Heart left ventricle (tissue), 16 donors: ENCODE data around the gene ATL2. TPM values are rescaled to one million over a fixed set of nuclear protein-coding genes. Genes with fewer than 3 reads are reported as not detected.

Experiments used
- ATAC-seq, 4 donors: fragments of 200-7000 bp; cut with Tn5 transposase; one replicate each; pipeline ENCODE4 v1.9.1; 2020 to 2022; ENCODE audit warnings: moderate library complexity in 4 of 4, mild to moderate bottlenecking in 3 of 4, moderate number of reproducible peaks in 1 of 4
- DNase-seq, 5 donors: peaks; one replicate each; pipeline ENCODE4 v3.0.0-alpha.2; 2020
- H3K27ac ChIP-seq, 12 donors: fragments of 200-600 bp; sonication (generic) in 4 of 12; one replicate each; pipeline versions ENCODE4 v1.5.0 to v1.8.0; 2016 to 2022; ENCODE audit warnings: mild to moderate bottlenecking in 2 of 12
- H3K27me3 ChIP-seq, 9 donors: fragments of 200-600 bp; sonication (generic) in 2 of 9; one replicate each; pipeline versions ENCODE4 v1.5.1 to v1.8.0; 2016 to 2022; ENCODE audit warnings: mild to moderate bottlenecking in 3 of 9
- H3K36me3 ChIP-seq, 9 donors: fragments of 200-600 bp; sonication (generic) in 2 of 9; one replicate each; pipeline versions ENCODE4 v1.5.0 to v1.8.0; 2018 to 2022; ENCODE audit warnings: mild to moderate bottlenecking in 2 of 9
- H3K4me1 ChIP-seq, 12 donors: fragments of 200-600 bp; sonication (generic) in 4 of 12; one replicate each; pipeline versions ENCODE4 v1.5.0 to v1.8.0; 2016 to 2022; ENCODE audit warnings: mild to moderate bottlenecking in 3 of 12
- H3K4me3 ChIP-seq, 12 donors: fragments of 200-600 bp; sonication (generic) in 4 of 12; one replicate each; pipeline versions ENCODE4 v1.5.0 to v1.8.0; 2017 to 2022; ENCODE audit warnings: mild to moderate bottlenecking in 9 of 12, moderate library complexity in 4 of 12
- H3K9me3 ChIP-seq, 12 donors: fragments of 200-600 bp; sonication (generic) in 4 of 12; one replicate each; pipeline versions ENCODE4 v1.5.0 to v1.8.0; 2016 to 2022; ENCODE audit warnings: mild to moderate bottlenecking in 1 of 12
- POLR2A ChIP-seq, 2 donors: fragments of 450-650 bp; IDR thresholded peaks; one replicate each; pipeline ENCODE4 v1.6.1; 2017; ENCODE audit warnings: antibody characterized with exemption in 2 of 2, mild to moderate bottlenecking in 2 of 2, moderate library complexity in 2 of 2
- WGBS, 4 donors: extraction: QIAGEN DNeasy Blood & Tissue Kit in 2 of 4; methylation state at CpG; one replicate each; pipeline versions ENCODE4 v1.1.5 to v1.1.7; 2013 to 2018; 5-methylcytosine and 5-hydroxymethylcytosine counted together
- intact Hi-C, 10 donors: fragments of 100-400 bp; cut with DNase I; formaldehyde crosslinking; loops; one replicate each; pipeline versions ENCODE4 v1.11.1 to v1.14.2; 2022
- polyA plus RNA-seq, 2 donors: library from polyadenylated mRNA; stranded (reverse); fragments of 200-250 nt; gene quantifications; one replicate each; pipeline ENCODE4 v1.2.3, GENCODE V29; 2013
- total RNA-seq, 9 donors: library from RNA; depleted of rRNA in 2 of 9; stranded (reverse); fragments of >200 nt in 2 of 9; fragmentation: NEBNext Ultra II Directional in 3 of 9; extraction: Animal tissue kit (Norgen Biotek cat#: 25700) in 3 of 9; gene quantifications; one replicate each; pipeline versions ENCODE4 v1.1.0 to v1.2.4, GENCODE V29; 2016 to 2023
- TF ChIP-seq, protein P1 (sequence below), 12 donors: fragments of 200-600 bp; sonication (generic) in 4 of 12; IDR thresholded peaks; one replicate each; pipeline versions ENCODE4 v1.5.0 to v1.8.0; 2018 to 2022; ENCODE audit warnings: antibody characterized with exemption in 12 of 12, mild to moderate bottlenecking in 5 of 12
- donor health status: ischemic (EF 13 %, LVEDD 7.1; RV severe dilation, severe dysfunction).
- donor health status: healthy with polysubstance abuse.
- donor health status: DM: no; HTN: yes; CAD: no.
- donor health status: DM: no; HTN: no; CAD: no.
- donor health status: ischemic (EF 25% LVEDD 6.9; RV normal size, moderate dysfunction).
- donor health status: ischemic (EF 25% LVEDD 5.7; RV mildly dilated, moderate dysfunction).
- donor health status: healthy.
- donor health status: DM: yes; HTN: yes; CAD: no.
- donor health status: ischemic (EF 35%, LVEDD 5.7; RV mildly dilated, moderate dysfunction).
- donor health status: nonischemic (EF 11% LVEDD 7.7; RV severe dilation, severe dysfunction).
- donor health status: DM: yes; HTN: yes; CAD: no.
- donor health status: PGD.
- donor health status: ischemic (EF 29% LVEDD 5.4; RV normal size, mild dysfunction).
- donor health status: nonischemic (EF 23%, LVEDD 6.1; RV moderate dilation, normal function).

Gene ATL2
- total and polyA plus RNA-seq, 11 donors = 8.7 to 41.9 (median 30.4) TPM

DNA sequence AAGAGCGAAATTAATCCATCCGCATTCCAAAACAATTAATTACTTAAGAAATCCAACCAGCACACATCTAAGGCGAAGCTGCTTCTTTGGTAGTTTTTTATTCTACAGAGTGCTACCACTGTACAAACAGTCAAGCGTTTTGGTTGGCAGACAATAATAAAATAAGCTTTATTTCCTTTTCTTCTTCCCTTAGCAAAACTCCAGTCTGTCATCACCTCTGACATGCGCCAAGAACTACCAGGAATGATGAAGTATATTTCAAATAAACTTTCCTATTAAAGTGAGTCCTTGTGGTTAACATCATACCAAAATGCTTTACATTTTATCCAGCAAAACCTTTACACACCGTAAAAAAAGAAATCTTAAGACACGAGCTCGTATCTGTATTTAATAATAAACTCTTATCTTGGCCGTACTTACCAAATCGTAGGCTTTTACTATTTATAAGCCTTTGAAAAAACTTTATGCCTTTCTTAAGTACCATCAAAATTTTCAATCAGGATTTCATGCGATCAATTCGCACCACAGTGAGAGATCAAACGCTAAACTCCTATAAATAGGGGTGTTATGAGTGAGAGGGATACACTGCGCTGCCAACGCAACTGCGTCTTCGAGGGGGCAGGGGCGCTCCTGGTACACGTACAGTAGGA, 1.3 kb downstream of the ATL2 start:
- intact Hi-C loops = loop anchor here in 6 of 10 donors (2.0 to 10.0 kb wide), 10 partner anchors 31 to 359 kb away; no protein-coding TSS in a partner anchor
- TF ChIP-seq, protein P1, sequence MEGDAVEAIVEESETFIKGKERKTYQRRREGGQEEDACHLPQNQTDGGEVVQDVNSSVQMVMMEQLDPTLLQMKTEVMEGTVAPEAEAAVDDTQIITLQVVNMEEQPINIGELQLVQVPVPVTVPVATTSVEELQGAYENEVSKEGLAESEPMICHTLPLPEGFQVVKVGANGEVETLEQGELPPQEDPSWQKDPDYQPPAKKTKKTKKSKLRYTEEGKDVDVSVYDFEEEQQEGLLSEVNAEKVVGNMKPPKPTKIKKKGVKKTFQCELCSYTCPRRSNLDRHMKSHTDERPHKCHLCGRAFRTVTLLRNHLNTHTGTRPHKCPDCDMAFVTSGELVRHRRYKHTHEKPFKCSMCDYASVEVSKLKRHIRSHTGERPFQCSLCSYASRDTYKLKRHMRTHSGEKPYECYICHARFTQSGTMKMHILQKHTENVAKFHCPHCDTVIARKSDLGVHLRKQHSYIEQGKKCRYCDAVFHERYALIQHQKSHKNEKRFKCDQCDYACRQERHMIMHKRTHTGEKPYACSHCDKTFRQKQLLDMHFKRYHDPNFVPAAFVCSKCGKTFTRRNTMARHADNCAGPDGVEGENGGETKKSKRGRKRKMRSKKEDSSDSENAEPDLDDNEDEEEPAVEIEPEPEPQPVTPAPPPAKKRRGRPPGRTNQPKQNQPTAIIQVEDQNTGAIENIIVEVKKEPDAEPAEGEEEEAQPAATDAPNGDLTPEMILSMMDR (IDR thresholded peaks at IDR 0.05) = no peak
- TF ChIP-seq POLR2A (IDR thresholded peaks at IDR 0.05) = no peak
- 14 to 17% (median 15%) methylated on average over 17 to 19 of the region's 19 CpGs for WGBS, 4 donors
- peak in 4 of 5 donors; percentile 46 to 54 (median 51) for DNase-seq
- Histone ChIP-seq H3K4me3 (peak overlapping the region; percentile 66 to 99 (median 81)), H3K4me1 (peaks cover 3 to 48% (median 37%) of the 10 kb centered on the region in 12 donors), H3K36me3 (no peaks in the 10 kb centered on the region), H3K27me3 (no peaks in the 10 kb centered on the region), H3K27ac (peak overlapping the region; percentile 95 to 100 (median 98)), H3K9me3 (no peaks in the 10 kb centered on the region)
- peak in 2 of 4 donors; percentile 38 to 39 for ATAC-seq

DNA sequence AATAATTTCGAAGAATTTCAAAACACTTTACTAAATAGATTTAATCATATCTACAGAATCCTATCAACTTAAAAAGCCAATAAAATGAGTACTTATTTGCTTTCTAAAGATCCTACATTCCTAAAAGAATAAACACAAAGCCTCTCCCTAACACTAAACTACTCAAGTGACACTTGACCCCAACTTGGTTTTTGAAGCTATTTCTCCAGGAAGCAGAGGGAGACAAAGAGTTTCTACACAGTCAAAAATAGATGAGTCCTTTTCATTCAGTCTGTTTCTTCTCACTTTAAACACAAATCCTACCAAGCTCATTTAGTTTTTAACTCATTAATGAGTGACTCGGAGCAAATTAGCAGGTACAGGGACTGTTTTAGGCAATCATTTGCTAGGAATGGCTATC, 2.1 kb downstream of the ATL2 start:
- intact Hi-C loops = loop anchor here in 7 of 10 donors (5.0 to 10.0 kb wide), 10 partner anchors 48 to 360 kb away; no protein-coding TSS in a partner anchor
- Histone ChIP-seq H3K9me3 (no peaks in the 10 kb centered on the region), H3K4me3 (peak overlapping the region in 5 of 12 donors; percentile 73 to 99 (median 91)), H3K27me3 (no peaks in the 10 kb centered on the region), H3K36me3 (no peaks in the 10 kb centered on the region), H3K27ac (peak overlapping the region in 2 of 12 donors; percentile 97), H3K4me1 (peaks cover 3 to 48% (median 35%) of the 10 kb centered on the region in 12 donors)
- DNase-seq (no peak), ATAC-seq (no peak)
- TF ChIP-seq, protein P1 (IDR thresholded peaks at IDR 0.05) = peak in 2 of 12 donors; percentile 10 to 19
- TF ChIP-seq POLR2A (IDR thresholded peaks at IDR 0.05) = no peak
- WGBS, 4 donors = 84 to 91% (median 86%) methylated on average over 2 of the region's 2 CpGs

DNA sequence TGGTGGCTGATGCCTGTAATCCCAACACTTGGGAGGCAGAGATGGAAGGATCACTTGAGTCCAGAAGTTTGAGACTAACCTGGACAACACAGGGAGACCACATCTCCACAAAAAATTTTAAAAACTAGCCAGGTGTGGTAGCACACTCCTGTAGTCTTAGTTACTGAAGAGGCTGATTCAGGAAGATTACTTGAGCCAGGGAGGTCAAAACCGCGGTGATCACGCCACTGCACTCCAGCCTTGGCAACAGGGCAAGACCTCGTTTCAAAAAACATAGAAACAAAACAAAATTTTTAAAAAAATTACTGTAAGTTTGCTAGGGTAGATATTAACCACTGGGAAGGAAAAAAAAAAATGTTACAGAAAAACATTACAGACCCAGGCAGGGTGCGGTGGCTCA, 5.8 kb downstream of the ATL2 start:
- no peak overlapping the region for H3K4me3 ChIP-seq
- no peak for TF ChIP-seq POLR2A (IDR thresholded peaks at IDR 0.05)
- TF ChIP-seq, protein P1 (IDR thresholded peaks at IDR 0.05) = no peak
- H3K27ac ChIP-seq = no peak overlapping the region
- no peak for DNase-seq
- H3K9me3 ChIP-seq = no peaks in the 10 kb centered on the region
- no peak for ATAC-seq
- H3K4me1 ChIP-seq = peaks cover 0 to 52% (median 35%) of the 10 kb centered on the region in 12 donors
- 86 to 89% (median 88%) methylated on average over 5 of the region's 5 CpGs for whole genome bisulfite sequencing, 4 donors
- H3K27me3 ChIP-seq = no peaks in the 10 kb centered on the region
- intact Hi-C loops = loop anchor here in 4 of 10 donors (5.0 to 10.0 kb wide), 5 partner anchors 46 to 364 kb away; no protein-coding TSS in a partner anchor
- no peaks in the 10 kb centered on the region for H3K36me3 ChIP-seq

DNA sequence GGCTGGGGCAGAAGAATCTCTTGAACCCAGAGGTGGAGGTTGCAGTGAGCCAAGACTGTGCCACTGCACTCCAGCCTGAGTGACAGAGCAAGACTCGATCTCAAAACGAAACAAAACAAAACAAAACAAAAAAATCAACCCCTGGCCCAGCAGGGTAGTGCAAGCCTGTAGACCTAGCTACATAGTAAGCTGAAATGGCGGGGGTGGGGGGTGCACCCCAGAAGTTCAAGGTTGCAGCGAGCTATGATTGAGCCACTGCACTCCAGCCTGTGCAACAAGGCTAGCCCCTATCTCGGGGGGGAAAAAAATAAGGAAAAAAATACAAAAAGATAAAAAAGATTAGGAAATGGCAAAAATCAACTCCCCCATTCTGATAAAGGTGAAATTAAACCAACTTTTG, 6.4 kb downstream of the ATL2 start:
- no peak overlapping the region for H3K4me3 ChIP-seq
- no peak overlapping the region for H3K27ac ChIP-seq
- intact Hi-C loops = loop anchor here in 4 of 10 donors (5.0 to 10.0 kb wide), 5 partner anchors 46 to 364 kb away; no protein-coding TSS in a partner anchor
- ATAC-seq (no peak), DNase-seq (no peak)
- H3K36me3 ChIP-seq = no peaks in the 10 kb centered on the region
- H3K4me1 ChIP-seq = peaks cover 0 to 55% (median 39%) of the 10 kb centered on the region in 12 donors
- H3K9me3 ChIP-seq = no peaks in the 10 kb centered on the region
- no peak for TF ChIP-seq POLR2A (IDR thresholded peaks at IDR 0.05)
- TF ChIP-seq, protein P1 (IDR thresholded peaks at IDR 0.05) = no peak
- 93 to 99% (median 96%) methylated on average over 5 of the region's 5 CpGs for WGBS, 4 donors
- no peaks in the 10 kb centered on the region for H3K27me3 ChIP-seq
